ENCODE results near the gene PPP6R3.

PPP6R3 gene

DNA sequence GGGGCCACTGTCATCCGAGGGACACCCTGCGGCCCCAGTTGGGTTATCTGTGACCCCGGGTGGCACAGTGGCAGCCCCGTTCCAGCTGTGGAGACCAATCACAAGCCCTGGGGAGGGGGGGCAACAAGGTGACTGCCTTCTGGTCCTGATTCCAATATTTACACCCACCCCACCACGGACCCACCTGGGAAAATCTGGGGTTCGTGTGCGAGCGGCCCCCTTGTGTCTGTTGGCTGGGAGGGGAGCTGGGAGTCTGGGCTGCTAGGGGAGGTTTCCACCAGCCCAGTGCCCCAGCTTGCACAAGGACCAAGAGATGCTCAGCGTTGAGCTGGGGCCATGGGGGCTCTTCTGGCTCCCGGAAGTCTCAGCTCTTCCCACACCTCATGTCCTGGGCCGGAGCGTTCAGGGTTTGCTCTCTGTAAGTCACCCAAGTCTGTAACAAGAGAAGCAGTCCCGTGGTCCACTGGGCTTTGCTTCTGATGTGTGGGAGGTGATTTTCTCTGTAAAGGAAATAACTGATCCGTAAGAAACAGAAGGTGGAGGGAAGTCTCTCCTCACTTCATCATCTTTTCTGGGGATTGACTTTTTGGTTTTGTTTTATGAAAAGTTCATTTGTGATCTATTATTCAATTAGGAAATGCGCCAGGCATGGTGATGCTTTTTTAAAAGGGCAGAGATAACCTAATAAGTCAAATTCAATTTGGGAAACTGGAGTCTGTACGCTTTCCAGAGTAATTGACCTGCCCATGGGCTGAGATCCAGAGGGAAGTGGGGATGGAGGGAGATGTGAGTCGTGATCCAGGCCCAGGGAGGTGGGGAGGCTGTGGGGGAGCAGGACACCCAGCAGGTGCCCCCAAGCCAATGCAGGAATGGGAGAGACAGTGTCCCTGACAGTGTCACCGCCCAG lies 201.4 kb downstream of the PPP6R3 start:
- DNase-seq (ENCODE audit: extremely low read depth in 1 of 2, low read depth in 1 of 2), result no peak

DNA sequence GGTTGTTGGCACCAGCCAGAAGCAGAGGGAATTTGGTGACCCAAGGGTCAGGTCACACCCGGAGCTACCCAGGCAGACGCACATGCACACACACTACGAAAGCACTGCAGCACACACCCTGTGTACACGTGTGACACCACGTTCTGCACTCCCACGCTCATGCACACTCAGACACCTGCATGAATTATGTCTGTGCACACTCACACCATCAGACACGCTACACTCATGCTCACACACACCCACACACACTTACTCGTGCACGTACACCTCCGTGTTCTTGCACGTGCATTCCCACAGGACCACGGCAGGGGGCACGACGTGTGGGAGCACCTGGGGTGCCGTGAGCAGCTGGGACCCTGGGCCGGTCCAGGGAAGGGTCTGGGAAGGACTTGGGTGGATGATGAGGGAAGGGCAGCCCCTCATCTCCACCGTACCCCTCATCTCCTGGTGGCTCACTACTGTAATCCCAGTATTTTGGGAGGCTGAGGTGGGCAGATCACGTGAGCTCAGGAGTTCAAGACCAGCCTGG lies 203.0 kb downstream of the PPP6R3 start:
- DNase-seq (ENCODE audit: extremely low read depth in 1 of 2, low read depth in 1 of 2), result no peak

DNA sequence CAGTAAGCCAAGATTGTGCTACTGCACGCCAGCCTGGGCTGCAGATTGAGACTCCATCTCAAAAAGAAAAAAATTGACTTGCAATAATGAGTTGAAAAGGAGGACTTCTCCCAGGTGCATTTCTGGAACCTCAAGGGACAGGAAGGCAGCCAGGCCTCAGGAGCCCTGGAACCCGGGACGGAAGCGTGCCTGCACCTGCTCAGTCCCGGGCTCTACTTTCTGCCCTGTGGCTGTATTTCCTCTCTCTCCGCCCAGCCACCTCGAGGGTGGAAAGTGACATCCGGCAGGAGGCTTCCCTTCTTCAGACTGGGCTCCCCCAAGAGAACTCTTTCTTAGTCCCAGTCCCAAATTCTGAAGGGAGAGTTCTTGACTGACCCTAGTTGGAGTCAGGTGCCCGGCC lies 203.6 kb downstream of the PPP6R3 start:
- no peak for DNase-seq (ENCODE audit: extremely low read depth in 1 of 2, low read depth in 1 of 2)

DNA sequence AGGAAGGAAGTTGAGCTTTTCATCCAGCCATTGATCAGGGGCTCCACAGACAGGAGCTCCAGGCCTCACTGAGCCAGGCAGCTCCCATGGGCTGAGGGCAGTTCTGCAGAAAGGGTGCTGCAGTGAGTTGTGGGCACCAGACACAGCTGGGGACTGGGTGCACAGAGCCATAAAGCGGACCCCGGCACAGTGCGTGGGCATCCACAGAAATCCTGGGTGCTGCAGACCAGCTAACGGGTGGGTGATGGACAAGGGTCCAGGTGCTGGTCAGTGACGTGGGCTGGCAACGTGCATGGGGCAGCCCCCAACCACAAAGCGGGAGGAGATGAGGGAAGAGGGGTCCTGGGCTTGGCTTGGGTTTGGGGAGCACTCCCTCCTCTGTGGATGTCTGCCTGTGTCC lies 204.4 kb downstream of the PPP6R3 start:
- DNase-seq (ENCODE audit: extremely low read depth in 1 of 2, low read depth in 1 of 2), result no peak

Measured in activated CD8-positive, alpha-beta memory T cell treated with anti-CD3 and anti-CD28 coated beads for 1 hour (primary cell).